Mucosa of stomach (tissue), 1 donor: ENCODE measurements around the gene ZC3H8.
"Not testable (repeated sequence)": the region's sequence is repeated elsewhere in the genome, so short reads cannot be mapped to it uniquely, and the experiment has no call there.

Source experiments
- H3K27me3 ChIP-seq: one replicate; pipeline ENCODE4 v1.7.0; 2013; ENCODE audit warnings: mild to moderate bottlenecking, low read length; ENCODE audit not compliant: control insufficient read depth, insufficient read depth
- H3K36me3 ChIP-seq: one replicate; pipeline ENCODE4 v1.7.0; 2013; ENCODE audit warnings: low read length; ENCODE audit not compliant: control insufficient read depth, insufficient read depth
- H3K4me1 ChIP-seq: one replicate; pipeline ENCODE4 v1.7.0; 2013; ENCODE audit warnings: mild to moderate bottlenecking, low read length; ENCODE audit not compliant: control insufficient read depth, insufficient read depth
- H3K4me3 ChIP-seq: one replicate; pipeline ENCODE4 v1.7.0; 2013; ENCODE audit warnings: low read length
- H3K9ac ChIP-seq: one replicate; pipeline ENCODE4 v1.7.0; 2013; ENCODE audit warnings: mild to moderate bottlenecking, low read length, moderate library complexity
- H3K9me3 ChIP-seq: one replicate; pipeline ENCODE4 v1.7.0; 2013; ENCODE audit warnings: mild to moderate bottlenecking, low read length, moderate library complexity; ENCODE audit not compliant: control insufficient read depth
- donor health status: Pancreatic carcinoma.

ZC3H8 gene

GRCh38 chr2:112254466-112255240 lies at the start of gene ZC3H8:
ZC3H8 (minus strand) TSS chr2:112255042; CDS start chr2:112254981, 61 bp downstream.
- Histone ChIP-seq H3K4me3 (peak within 1 kb of the TSS; percentile 68), H3K27me3 (no peaks in the 10 kb centered on the region), H3K9ac (peak within 1 kb of the TSS; percentile 83), H3K4me1 (peaks cover 5% of the 10 kb centered on the region), H3K9me3 (no peaks in the 10 kb centered on the region), H3K36me3 (no peaks in the 10 kb centered on the region)

- H3K4me1 ChIP-seq, result no peaks in the 10 kb centered on the region
- no peak overlapping the region for H3K4me3 ChIP-seq
- H3K36me3 ChIP-seq, result no peaks in the 10 kb centered on the region
- H3K9me3 ChIP-seq, result no peaks in the 10 kb centered on the region
- H3K9ac ChIP-seq, result no peak overlapping the region
- no peaks in the 10 kb centered on the region for H3K27me3 ChIP-seq
Measured at GRCh38 chr2:112304298-112304941, 49.6 kb upstream of the ZC3H8 start.

GRCh38 chr2:112301973-112302372 lies 47.1 kb upstream of the ZC3H8 start:
- Histone ChIP-seq H3K9me3 (no peaks in the 10 kb centered on the region), H3K9ac (no peak overlapping the region), H3K36me3 (no peaks in the 10 kb centered on the region), H3K4me3 (no peak overlapping the region), H3K27me3 (no peaks in the 10 kb centered on the region), H3K4me1 (no peaks in the 10 kb centered on the region)

- H3K4me3 ChIP-seq, result no peak overlapping the region
- H3K4me1 ChIP-seq, result no peaks in the 10 kb centered on the region
- H3K9me3 ChIP-seq, result no peaks in the 10 kb centered on the region
- H3K27me3 ChIP-seq, result no peaks in the 10 kb centered on the region
- H3K9ac ChIP-seq, result no peak overlapping the region
- no peaks in the 10 kb centered on the region for H3K36me3 ChIP-seq
Measured at GRCh38 chr2:112301171-112301584, 46.3 kb upstream of the ZC3H8 start.

- no peaks in the 10 kb centered on the region for H3K27me3 ChIP-seq
- no peak overlapping the region for H3K4me3 ChIP-seq
- no peak overlapping the region for H3K9ac ChIP-seq
- H3K9me3 ChIP-seq, result no peaks in the 10 kb centered on the region
- H3K36me3 ChIP-seq, result no peaks in the 10 kb centered on the region
- H3K4me1 ChIP-seq, result no peaks in the 10 kb centered on the region
Measured at GRCh38 chr2:112296407-112296806, 41.6 kb upstream of the ZC3H8 start.

GRCh38 chr2:112295407-112296078 lies 40.7 kb upstream of the ZC3H8 start:
- Histone ChIP-seq H3K36me3 (no peaks in the 10 kb centered on the region), H3K9ac (no peak overlapping the region), H3K4me1 (no peaks in the 10 kb centered on the region), H3K9me3 (no peaks in the 10 kb centered on the region), H3K4me3 (no peak overlapping the region), H3K27me3 (no peaks in the 10 kb centered on the region)

- no peak overlapping the region for H3K4me3 ChIP-seq
- no peaks in the 10 kb centered on the region for H3K4me1 ChIP-seq
- H3K9me3 ChIP-seq, result no peaks in the 10 kb centered on the region
- H3K27me3 ChIP-seq, result no peaks in the 10 kb centered on the region
- no peak overlapping the region for H3K9ac ChIP-seq
- no peaks in the 10 kb centered on the region for H3K36me3 ChIP-seq
Measured at GRCh38 chr2:112293636-112294401, 39.0 kb upstream of the ZC3H8 start.

- Histone ChIP-seq H3K9me3 (no peaks in the 10 kb centered on the region), H3K36me3 (no peaks in the 10 kb centered on the region), H3K4me3 (no peak overlapping the region), H3K4me1 (no peaks in the 10 kb centered on the region), H3K9ac (no peak overlapping the region), H3K27me3 (no peaks in the 10 kb centered on the region)
Measured at GRCh38 chr2:112290648-112291047, 35.8 kb upstream of the ZC3H8 start.

GRCh38 chr2:112290088-112290487 lies 35.2 kb upstream of the ZC3H8 start:
- no peaks in the 10 kb centered on the region for H3K9me3 ChIP-seq
- no peak overlapping the region for H3K9ac ChIP-seq
- H3K27me3 ChIP-seq, result no peaks in the 10 kb centered on the region
- no peaks in the 10 kb centered on the region for H3K36me3 ChIP-seq
- no peaks in the 10 kb centered on the region for H3K4me1 ChIP-seq
- no peak overlapping the region for H3K4me3 ChIP-seq

GRCh38 chr2:112283535-112283934 lies 28.7 kb upstream of the ZC3H8 start:
- not testable (repeated sequence) for H3K27me3 ChIP-seq, H3K9me3 ChIP-seq, H3K9ac ChIP-seq, H3K4me3 ChIP-seq, H3K36me3 ChIP-seq, H3K4me1 ChIP-seq

GRCh38 chr2:112282066-112282465 lies 27.2 kb upstream of the ZC3H8 start:
- H3K4me1 ChIP-seq, H3K4me3 ChIP-seq, H3K36me3 ChIP-seq, H3K9me3 ChIP-seq, H3K27me3 ChIP-seq, H3K9ac ChIP-seq: not testable (repeated sequence)
